22Rv1 (cell line): ENCODE measurements around the gene PER3.

ENCODE experiments used
- CTCF ChIP-seq: fragments of 450-650 bp; IDR thresholded peaks from 2 replicates; pipeline ENCODE4 v1.5.1; 2017; ENCODE audit warnings: mild to moderate bottlenecking
- ZFX ChIP-seq: fragments of 450-650 bp; IDR thresholded peaks from 2 replicates; pipeline ENCODE4 v1.6.1; 2017; ENCODE audit warnings: antibody characterized with exemption, borderline replicate concordance

GRCh38 chr1:7784492-7785071, 491 bp downstream of the PER3 start:
- TF ChIP-seq CTCF (no peak), ZFX (no peak)
